Endometrial microvascular endothelial cells (primary cell): Measurements from ENCODE around the gene SRCIN1. TPM values are rescaled to one million over a fixed set of nuclear protein-coding genes. Genes with fewer than 3 reads are reported as not detected.

Experiments
- total RNA-seq: library from RNA; depleted of rRNA; stranded (reverse); fragments of >200 nt; gene quantifications from one replicate; pipeline ENCODE4 v1.2.3, GENCODE V29; 2015; ENCODE audit errors: inconsistent ontology term

The SRCIN1 gene
- total RNA-seq, 1 donor from 2014 or later = 0.37 TPM

Other genes starting within 250 kb of the SRCIN1 start
- gene ARHGAP23, start 177.5 kb downstream of the SRCIN1 start, total RNA-seq = 83.6 TPM
- gene EPOP, start 69.0 kb upstream of the SRCIN1 start, total RNA-seq = 2.3 TPM
- gene MLLT6, start 99.3 kb upstream of the SRCIN1 start, total RNA-seq = 28.8 TPM
- gene CISD3, start 124.4 kb upstream of the SRCIN1 start, total RNA-seq = 3.7 TPM
- 7.2 TPM for gene PCGF2, start 142.4 kb upstream of the SRCIN1 start, total RNA-seq
- 303 TPM for gene PSMB3, start 146.8 kb upstream of the SRCIN1 start, total RNA-seq
- 58.7 TPM for gene PIP4K2B, start 193.6 kb upstream of the SRCIN1 start, total RNA-seq
- 8.2 TPM for gene CWC25, start 219.4 kb upstream of the SRCIN1 start, total RNA-seq
- gene RPL23, start 247.8 kb upstream of the SRCIN1 start, total RNA-seq = 1,090 TPM